Activated T-helper 1 cell treated with Interleukin-2 at 50 U/mL for 16 hours (primary cell): ENCODE data around the gene ZNF296.

ENCODE experiments used
- DNase-seq: peaks from one replicate; pipeline ENCODE4 v3.0.0-alpha.2; 2020; ENCODE audit warnings: low read depth

ZNF296 gene

DNA sequence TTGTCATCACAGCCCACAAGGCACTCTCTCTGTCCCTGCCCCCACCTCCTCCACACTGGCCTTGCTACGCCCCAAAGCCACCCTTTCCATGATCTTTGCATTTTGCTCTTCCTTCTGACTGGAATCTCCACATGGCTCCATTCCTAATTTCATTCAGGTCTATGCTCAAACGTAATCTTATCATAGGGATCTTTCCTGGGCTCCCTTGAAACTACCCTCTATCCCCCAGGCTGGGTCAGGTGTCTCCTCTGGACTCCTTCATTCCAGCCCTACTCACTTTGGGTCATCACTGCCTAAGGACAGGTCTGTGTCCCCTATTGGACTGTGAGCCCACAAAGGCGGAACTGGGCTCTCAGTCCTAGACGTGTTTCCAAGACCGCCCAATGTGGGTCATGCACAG is 5.9 kb upstream of the ZNF296 start:
- DNase-seq = no peak

DNA sequence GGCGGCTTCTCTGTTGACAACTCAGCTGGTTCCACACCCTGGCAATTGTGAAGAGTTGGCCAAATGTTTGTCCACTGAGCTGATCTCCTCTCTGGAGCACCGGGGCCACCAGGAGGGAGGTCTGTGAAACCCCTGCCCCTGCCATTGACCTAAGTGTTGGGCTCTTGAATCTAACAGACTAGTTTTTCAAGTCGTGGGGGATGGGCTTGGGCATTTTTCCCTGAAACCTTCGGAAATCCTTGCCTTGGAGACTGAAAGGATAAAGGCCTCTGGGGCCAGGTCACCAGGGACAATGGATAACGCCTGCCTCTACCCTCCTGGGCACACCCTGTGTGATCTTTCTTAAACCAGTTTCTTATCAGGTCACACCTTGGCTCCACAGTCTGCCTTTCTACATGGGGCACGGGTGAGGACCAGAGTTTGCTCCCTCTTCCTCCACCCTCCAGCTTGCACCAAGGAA is 3.7 kb upstream of the ZNF296 start:
- DNase-seq = no peak

DNA sequence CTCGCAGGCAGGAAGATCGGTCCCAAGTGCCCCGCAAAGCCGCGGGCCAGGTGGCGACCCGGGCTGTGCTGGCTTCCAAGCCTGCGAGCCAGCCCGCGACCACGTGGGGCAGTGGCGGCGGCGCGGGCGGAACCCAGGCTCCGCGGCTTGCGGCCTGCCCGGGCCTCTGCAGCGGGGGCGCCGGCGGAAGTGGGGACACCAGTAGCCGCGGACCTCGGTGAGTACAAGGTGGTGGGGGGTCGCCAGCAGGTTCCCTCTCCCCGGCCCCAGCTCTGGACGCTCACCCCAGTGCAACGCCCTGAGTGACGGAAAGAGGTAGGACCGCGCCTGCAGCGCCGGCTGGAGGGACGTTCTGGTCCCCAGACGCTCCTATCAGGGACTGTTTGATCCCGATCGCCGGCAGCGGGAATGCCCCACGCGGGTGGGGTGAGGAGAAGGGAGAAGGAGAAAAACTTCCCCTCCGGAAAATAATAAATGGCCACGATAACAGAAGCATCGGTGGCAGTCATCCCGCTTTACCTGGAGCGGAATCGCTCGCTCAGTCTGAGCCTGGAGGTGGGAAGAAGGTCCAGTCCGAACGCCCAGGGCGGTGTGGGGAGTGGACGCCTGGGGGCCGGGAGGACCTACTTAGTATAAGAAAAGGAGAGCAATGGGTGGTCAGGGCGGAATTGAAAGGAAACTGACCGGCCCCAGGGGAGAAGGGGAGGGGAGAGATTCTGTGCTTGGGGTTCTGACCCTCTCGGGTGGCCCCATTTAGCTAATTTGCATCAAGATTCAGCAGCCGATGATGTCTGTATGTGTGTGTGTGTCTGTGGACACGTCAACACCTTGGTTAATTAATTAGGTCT is 3.0 kb upstream of the ZNF296 start, which contains the start of gene GEMIN7:
Gene GEMIN7 (plus strand): TSS at position 198 of the 848 bp plus-strand sequence. CDS start 10,855 bp downstream, outside the sequence.
- peak; percentile 72 for DNase-seq

DNA sequence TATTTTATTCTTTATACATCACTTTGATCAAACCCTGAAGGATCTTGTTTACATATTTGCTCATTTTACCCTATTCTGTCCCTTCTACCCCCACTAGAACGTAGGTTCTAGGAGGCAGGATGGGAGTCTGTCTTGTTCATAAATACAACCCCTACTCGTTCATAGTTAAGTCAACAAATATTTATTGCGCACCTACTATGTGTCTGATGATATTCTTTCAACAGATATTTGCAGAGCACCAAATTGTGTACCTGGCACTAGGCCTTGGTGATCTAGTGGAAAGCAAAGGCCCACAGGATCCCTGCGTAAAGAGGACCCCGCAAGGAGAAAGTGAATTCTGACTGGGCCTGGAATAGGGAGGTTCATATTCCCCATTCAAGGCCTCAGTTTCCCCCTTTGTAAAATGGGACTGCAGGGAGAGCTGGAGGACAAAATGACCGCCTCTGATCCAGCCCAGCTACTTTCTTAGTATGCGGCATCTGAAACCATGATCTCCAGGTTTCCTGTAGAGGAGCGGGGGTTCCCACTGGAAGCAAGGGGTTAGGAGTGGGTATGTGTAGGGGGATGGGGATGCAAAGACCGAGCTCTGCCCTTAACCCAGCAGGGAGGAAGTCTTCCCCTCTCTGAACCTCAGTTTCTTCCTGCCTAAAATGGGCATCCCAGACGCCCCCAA is 2.2 kb upstream of the ZNF296 start:
- no peak for DNase-seq

DNA sequence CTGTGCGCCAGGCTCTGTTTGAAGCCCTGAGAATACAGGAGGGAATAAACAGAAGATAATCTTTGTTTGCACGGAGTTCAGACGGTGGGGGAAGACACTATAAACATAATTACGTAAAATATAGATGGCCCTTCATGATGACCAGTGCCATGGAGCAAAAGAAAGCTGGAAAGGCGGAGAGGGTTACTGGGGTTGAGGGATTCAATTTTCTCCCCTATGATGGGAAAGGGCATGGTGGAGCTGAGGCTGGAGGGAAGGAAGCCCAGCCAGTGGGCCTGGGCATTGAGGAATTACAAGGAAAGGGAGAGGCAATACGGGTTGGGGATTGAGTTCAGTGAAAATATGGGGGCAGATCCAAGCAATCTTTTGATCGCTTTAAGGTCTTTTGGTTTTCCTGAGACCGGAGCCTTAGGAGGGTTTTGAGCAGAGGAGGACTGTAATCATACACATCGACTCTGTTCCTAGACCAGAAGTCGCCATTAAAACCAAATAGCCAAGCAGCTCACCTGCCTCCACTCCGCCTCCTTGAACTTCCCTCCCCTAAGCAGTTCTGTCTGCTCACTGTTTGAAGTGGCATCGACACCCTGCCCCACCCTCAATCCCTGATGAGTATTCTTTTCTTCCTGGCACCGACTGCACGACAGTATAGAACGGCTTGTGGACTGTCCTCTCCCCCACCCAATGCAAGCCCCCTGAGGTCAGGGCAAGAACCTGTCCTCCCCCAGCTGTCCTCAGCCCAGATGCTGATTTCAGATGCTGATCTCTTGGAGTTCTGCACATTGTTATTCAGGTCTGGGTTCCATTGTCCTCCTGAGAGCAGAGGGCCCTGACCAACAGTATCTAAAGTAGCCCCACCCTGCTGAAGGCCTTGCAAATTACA is 813 bp upstream of the ZNF296 start:
- DNase-seq = no peak

DNA sequence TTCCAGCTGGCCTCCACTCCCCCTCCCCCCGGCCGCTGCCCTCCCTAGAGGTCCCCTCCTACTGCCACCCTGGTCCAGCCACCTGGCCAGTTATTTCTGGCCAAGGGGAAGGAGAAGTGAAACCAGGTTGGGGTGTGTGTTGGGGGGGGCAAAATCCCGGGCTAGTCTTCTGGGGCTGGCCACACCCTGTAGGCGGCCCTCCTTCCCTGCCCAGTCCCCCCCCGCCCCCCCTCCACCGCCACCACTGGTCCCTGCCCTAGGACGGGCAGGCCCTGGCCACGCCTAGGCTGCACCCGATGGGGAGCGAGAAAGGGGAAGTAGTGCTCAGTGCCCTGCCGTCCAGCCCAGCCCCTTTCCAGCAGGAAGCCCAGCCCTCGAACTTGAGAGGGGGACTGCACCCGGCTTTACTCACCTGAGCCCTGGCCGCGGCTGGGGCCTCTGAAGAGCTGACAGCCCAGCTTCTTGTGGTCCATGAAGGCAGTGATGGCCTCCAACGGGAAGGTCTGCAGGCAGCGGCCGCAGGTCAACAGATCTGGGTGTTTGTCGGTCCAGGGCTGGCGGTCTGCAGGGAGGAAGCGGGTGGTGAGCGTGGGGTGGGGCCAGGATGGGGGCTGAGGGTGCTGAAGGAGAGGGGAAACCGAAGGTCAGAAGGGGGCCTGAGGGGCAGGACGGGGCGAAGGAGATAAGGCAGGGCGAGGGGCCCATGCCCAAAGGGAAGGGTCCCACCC is 813 bp downstream of the ZNF296 start:
- no peak for DNase-seq

DNA sequence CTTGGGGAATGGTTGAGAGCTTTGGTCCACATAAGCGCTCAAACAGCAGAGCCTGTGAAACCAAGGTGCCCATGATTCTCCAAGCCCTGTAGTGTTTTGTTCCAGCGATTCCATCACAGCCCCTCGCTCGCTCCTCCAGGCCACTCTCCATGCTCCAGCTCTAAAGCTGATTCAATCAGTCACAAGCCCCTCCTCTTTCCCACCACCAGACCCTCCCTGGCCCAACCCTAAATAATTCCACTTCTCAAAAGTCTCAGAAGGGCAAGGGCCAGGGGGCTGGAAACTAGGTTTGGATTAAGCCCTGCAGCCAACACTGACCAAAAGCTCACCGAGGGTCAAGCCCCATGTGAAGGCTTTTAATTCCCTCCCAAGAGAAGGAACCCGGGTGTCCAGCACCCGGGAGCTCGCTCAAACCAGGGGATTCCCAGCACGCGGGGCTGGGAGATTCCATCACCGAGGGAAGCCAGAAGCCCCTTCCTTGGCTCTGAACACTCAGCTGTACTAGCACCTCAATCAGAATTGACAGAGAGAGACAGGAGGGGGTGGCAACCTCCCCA is 1.5 kb downstream of the ZNF296 start:
- no peak for DNase-seq

DNA sequence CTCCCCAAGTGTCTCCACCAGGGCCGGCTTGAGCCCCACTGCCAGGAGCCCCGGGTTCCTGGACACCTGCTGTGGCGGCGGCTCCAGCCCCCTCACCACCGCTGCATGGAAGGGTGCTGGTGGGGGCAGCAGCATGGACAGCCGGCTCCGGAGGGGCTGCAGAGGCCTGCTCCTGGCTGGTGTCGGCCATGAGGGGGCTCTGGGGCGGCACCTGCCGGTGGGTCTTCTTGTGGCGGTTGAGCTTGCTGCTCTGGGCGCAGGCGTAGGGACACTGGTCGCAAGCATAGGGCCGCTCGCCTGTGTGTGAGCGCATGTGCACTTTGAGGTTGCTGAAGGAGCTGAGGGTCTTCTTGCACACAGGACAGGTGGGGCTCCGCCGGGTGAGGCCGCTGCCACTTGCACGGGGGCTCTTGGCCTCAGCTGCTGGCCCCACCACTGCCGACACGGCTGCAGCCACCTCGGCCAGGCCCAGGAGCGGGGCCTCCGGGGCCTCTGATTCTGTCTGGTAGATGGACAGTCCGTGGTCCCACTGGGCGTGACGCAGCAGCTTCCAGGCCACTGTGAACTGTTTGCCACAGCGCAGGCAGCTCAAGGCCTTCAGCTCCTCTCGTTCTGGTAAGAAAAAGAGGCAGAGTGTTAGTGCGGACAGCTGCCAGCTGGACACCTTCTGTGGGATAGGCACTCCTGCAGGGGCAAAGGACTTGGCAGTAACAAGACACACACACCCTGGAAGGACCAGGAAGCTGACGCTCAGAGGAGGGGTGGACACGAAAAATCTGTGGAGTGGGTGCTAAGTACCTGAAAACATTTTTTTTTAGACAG is 4.1 kb downstream of the ZNF296 start:
- DNase-seq = no peak

DNA sequence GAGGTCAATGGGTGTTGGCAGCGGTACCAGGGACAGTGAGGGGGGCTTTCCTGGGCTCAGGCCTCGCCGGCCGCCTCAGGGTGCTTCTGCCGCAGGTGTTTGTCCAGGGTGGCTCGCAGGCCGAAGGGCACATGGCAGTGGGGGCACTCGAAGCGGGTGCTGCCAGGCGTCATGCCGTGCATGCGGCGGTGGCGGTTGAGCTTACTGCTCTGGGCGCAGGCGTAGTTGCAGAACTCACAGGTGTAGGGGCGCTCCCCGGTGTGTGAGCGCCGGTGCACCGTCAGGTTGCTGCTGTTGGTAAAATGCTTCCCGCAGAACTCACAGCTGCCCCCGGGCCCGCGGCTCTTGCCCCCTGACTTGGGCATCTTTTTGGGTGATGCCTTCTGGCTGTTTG is 4.7 kb downstream of the ZNF296 start:
- DNase-seq = no peak

DNA sequence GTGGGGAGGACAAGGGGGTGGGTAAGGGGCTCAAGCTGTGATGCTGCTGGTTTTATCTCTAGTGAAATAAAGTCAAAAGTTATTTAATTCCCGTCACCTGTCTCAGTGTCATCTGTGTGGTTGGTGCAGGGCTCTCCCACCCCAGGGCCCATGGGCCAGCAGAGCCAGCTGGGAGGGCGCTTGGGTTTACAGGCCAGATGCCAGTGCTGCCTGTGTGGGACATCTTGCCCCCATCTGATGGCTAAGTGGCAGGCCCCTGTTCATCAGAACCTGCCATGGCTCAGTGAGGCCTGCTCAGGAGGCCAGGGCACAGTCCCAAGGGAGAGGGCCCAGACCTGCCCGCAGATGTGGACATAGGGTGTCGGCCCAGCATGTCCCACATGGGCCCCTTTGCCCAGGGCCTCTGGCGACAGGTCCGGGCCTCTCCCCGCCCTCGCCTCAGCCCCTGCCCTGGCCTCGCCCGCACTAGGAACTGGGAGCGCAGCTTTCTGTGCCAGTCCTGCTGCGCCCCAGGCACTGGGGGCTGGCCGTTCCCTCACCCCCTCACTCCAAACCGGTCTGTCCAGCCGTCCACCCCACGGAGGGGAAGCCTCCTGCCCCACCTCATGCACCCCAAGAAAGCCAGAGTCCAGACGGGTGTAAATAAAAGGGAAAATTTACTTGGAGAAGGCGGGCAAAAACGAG is 5.3 kb downstream of the ZNF296 start:
- no peak for DNase-seq

DNA sequence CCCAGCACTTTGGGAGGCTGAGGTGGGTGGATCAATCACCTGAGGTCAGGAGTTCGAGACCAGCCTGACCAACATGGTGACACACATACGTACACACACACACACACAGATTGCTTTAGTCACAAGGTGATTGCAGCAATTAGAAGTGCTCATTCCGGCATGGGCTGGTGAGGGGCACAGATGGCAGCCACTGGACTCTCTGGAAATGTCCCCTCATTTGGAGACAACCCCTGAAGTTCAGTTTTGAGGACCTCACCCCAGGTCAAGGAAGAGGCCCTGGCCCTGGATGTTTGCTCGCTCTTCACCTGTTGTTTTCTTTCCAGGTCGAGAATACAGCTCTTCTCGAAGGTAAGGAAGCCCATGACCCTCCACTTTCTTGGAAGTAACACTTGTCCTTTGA is 6.1 kb downstream of the ZNF296 start:
- no peak for DNase-seq

DNA sequence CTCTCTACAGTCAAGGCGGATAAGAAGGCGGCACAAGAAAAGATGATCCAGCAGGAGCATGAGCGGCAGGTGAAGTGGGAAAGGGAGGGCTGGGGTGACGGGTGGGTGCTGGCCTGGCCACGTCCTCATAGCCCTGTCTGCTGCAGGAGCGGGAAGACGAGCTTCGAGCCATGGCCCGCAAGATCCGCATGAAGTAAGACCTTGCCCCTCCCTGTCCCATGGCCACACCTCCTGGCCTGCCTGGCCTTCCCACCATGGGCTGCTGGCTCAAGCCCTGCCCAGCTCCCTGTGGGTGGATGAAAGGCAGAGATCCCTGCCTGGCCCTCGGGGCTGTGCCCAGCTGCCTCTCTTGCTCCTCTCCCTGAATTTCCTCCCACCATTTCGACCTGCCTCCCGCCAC is 7.2 kb downstream of the ZNF296 start:
- DNase-seq = no peak

DNA sequence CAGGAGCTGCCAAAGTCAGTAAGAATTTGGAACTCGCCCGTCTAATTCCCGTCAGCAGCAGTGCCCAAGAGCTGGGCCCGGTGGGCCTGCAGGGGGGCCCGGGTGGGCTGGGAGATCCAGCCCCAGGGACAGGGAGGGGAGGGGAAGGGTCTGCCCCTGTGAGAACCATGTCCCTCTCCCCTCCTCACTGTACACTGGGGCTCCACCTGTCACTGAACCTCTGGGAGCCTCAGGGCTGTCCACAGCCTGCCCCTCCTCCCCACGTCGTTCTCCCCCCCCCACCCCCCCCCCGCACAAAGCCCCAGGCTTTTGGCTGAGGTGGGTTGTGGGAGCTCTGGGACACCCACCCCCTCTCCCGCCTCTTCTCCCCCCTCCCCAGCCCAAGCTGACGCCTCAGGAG is 8.2 kb downstream of the ZNF296 start:
- no peak for DNase-seq

DNA sequence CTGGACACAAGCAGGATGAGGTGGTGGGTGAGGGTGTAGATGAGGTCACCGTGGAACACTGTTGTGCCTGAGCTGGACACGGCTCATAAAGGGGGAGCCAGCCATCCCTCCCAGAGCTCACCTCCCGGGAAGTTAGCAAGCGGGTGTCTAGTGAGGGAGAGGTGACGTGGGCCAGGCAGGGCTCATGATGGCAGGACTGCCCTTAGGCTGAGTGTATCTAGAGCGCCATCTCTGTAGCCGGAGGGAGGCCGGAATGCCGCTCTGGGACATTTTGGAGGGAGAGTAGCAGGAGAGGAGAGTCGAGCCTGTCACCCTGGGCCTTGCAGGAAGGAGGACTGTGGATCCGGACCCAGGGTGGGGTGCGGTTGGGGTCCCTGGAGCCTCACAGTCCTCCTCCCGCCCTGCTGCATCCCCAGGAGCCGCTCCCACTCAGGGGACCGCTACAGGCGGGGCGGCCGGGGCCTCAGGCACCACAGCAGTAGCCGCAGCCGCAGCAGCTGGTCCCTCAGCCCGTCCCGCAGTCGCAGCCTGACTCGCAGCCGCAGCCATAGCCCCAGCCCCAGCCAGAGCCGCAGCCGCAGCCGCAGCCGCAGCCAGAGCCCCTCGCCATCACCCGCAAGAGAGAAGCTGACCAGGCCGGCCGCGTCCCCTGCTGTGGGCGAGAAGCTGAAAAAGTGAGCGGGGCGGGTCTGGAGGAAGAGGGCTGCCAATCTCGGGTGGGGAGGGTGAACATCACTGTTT is 9.2 kb downstream of the ZNF296 start:
- no peak for DNase-seq

DNA sequence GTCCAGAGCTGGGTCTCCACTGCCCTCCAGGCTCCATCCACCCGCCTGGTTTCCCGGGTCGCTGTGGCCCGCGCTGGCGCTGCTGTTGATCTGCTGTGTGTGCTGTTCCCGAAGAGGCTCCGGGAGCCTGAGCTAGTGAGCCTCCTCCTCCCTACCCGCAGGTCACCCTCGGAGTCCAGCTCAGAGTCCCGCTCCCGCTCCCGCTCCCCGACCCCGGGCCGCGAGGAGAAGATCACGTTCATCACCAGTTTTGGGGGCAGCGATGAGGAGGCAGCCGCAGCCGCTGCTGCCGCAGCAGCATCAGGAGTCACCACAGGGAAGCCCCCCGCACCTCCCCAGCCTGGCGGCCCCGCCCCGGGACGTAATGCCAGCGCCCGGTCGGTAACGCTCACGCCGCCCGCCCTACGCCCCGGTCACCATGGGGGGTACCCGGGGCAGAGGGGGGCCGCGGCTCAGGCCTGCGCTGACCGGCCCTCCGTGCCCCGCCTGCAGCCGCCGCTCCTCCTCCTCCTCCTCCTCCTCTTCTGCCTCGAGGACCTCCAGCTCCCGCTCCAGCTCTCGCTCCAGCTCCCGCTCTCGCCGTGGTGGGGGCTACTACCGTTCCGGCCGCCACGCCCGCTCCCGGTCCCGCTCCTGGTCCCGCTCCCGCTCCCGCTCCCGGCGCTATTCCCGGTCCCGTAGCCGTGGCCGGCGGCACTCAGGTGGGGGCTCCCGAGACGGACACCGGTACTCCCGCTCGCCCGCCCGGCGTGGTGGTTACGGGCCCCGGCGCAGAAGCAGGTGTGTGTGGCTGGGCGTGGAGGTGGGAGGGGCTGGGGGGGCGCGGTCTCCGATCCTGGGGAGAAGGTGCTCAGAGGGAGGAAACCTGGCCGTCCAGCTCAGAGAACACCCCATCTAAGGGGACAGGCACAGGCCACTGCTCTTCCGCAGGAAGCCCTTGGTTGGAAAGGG is 12.2 kb downstream of the ZNF296 start:
- DNase-seq = no peak

DNA sequence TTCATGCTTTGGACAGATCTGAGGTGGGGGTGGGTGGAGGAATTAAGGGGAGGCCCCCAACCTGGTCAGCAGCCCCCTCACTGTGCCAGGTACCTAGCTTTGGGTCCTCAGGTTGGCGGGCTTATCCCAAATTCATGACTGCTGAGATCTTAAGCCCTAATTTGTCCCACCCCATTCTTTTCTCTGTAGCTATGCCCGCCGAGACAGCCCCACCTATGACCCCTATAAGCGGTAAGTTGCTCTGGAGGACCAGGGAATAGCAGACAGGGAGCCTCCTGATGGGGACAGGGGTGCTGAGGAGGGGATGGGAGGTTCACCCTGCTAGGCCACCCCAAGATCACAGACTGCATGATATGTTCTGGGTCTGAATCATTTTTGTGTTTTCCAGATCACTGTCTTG is 14.3 kb downstream of the ZNF296 start:
- no peak for DNase-seq

DNA sequence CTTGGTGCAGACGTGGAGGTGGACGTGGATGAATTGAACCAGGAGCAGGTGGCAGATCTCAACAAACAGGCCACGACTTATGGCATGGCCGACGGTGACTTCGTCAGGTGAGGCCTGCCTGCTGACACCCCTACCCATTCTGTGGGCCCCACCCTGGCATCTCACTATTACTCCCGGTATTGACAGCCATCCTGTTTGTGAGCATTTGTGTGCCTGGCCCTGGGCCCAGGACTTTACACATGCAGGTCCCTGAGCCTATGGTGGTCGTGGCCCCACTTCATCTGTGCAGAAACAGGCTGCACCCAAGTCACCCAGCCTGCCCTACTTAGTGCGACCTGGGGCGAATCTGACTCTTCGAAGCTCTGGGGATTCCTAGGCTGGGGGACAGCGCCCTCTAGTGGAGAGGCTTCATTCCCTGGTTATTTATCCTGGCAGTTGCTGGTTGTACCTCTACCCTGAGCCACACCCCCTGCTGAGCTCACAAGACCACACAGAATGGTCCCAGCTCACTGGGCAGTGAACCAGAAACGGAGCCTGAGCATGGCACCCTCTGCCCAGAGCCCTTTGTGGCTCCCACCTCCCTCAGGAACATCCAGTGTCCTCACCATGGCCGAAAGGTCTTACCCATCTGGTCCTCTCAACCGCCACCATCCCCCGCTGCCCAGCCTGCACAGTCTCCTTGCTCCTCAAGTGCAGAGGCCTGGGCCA is 16.9 kb downstream of the ZNF296 start:
- peak; percentile 67 for DNase-seq
